HCT116 (cell line): Measurements from ENCODE around the gene EMP2. TPM values are rescaled to one million over a fixed set of nuclear protein-coding genes. Genes with fewer than 3 reads are reported as not detected.

Source experiments
- ATAC-seq: fragments of 200-7000 bp; cut with Tn5 transposase; 2 replicates; pipeline ENCODE4 v1.9.1; 2020; ENCODE audit warnings: mild to moderate bottlenecking, moderate library complexity
- BruUV-seq: library from RNA; stranded (reverse); fragments of 400-500 nt; replicated peaks from 2 replicates; lab custom pipeline; 2021; lab: Mats Ljungman, UMichigan
- CTCF ChIA-PET: fragments of 300-600 bp; sonication (Branson Sonifier 250); formaldehyde crosslinking; loops from one replicate; lab custom pipeline; 2021; ENCODE audit warnings: antibody characterized with exemption; lab: Charles Lee
- POLR2A ChIA-PET: fragments of 300-600, 350-600 bp; sonication (Branson Sonifier 250); formaldehyde crosslinking; loops from one replicate; lab custom pipeline; 2021; ENCODE audit warnings: antibody characterized with exemption; lab: Charles Lee
- RAD21 ChIA-PET, 2 experiments: fragments of 300-600 bp; sonication (Branson Sonifier 250); formaldehyde crosslinking; loops; one replicate each; lab custom pipeline; 2023; ENCODE audit warnings: low total read pairs in 2 of 2; ENCODE audit not compliant: uncharacterized antibody in 2 of 2, unreplicated experiment in 2 of 2, low non-redundant PET in 1 of 2; lab: Charles Lee
- DNase-seq: peaks from one replicate; pipeline ENCODE4 v3.0.0-alpha.2; 2010; ENCODE audit warnings: low read depth, low spot score
- H2AFZ ChIP-seq: fragments of 200-600 bp; shearing (Covaris generic), sonication (generic); 2 replicates; pipeline ENCODE4 v1.6.1; 2017; ENCODE audit warnings: low read depth, mixed run types, mixed read lengths, antibody characterized with exemption, low read length; ENCODE audit not compliant: poor library complexity, severe bottlenecking
- H3K27ac ChIP-seq: 2 replicates; pipeline ENCODE4 v1.5.1; 2012; ENCODE audit warnings: low read depth, low read length
- H3K27me3 ChIP-seq: fragments of 200-600 bp; sonication (generic); 2 replicates; pipeline ENCODE4 v1.6.1; 2016; ENCODE audit warnings: mixed run types, low read length, mixed read lengths; ENCODE audit not compliant: insufficient read depth
- H3K36me3 ChIP-seq, 2 experiments: fragments of 200-500 bp in 1 of 2; fragments of 200-600 bp in 1 of 2; sonication (Bioruptor generic) in 1 of 2; sonication (generic) in 1 of 2; 2 replicates each; pipeline versions ENCODE4 v1.5.1 to v1.6.1; 2014 to 2016; ENCODE audit warnings: low read length in 2 of 2, inconsistent platforms in 1 of 2, mixed read lengths in 1 of 2, mixed run types in 1 of 2; ENCODE audit not compliant: insufficient read depth in 2 of 2, control insufficient read depth in 1 of 2
- H3K4me1 ChIP-seq, 2 experiments: fragments of 200-600 bp in 1 of 2; sonication (generic) in 1 of 2; 2 replicates each; pipeline versions ENCODE4 v1.5.1 to v1.6.1; 2012 to 2017; ENCODE audit warnings: low read length in 2 of 2, inconsistent platforms in 1 of 2, mild to moderate bottlenecking in 1 of 2, mixed read lengths in 1 of 2, mixed run types in 1 of 2, moderate library complexity in 1 of 2; ENCODE audit not compliant: insufficient read depth in 2 of 2, control insufficient read depth in 1 of 2
- H3K4me2 ChIP-seq: fragments of 200-600 bp; sonication (generic); 2 replicates; pipeline ENCODE4 v1.6.1; 2017; ENCODE audit warnings: mixed run types, low read length, mixed read lengths
- H3K4me3 ChIP-seq, 2 experiments: fragments of 200-600 bp in 1 of 2; sonication (generic) in 1 of 2; replicated peaks in 1 of 2; 2 replicates each; pipeline ENCODE4 v1.5.1; 2011 to 2016; ENCODE audit warnings: low read length in 2 of 2, control low read depth in 1 of 2, low read depth in 1 of 2, mild to moderate bottlenecking in 1 of 2, mixed read lengths in 1 of 2, mixed run types in 1 of 2
- H3K79me2 ChIP-seq: fragments of 200-600 bp; sonication (generic); 2 replicates; pipeline ENCODE4 v1.6.1; 2017; ENCODE audit warnings: mild to moderate bottlenecking, mixed run types, low read length, moderate library complexity, mixed read lengths; ENCODE audit not compliant: insufficient read depth
- H3K9ac ChIP-seq: fragments of 200-600 bp; sonication (generic); 2 replicates; pipeline ENCODE4 v1.6.1; 2016; ENCODE audit warnings: low read length, mixed read lengths
- H3K9me2 ChIP-seq: fragments of 200-600 bp; sonication (generic), shearing (Covaris generic); 2 replicates; pipeline ENCODE4 v1.6.1; 2017; ENCODE audit warnings: mixed run types, mild to moderate bottlenecking, moderate library complexity; ENCODE audit not compliant: insufficient read depth
- H3K9me3 ChIP-seq, 2 experiments: fragments of 200-500 bp in 1 of 2; fragments of 200-600 bp in 1 of 2; sonication (Bioruptor generic) in 1 of 2; sonication (generic) in 1 of 2; 2 replicates each; pipeline ENCODE4 v1.6.1; 2014 to 2017; ENCODE audit warnings: low read length in 2 of 2, mixed read lengths in 2 of 2, inconsistent platforms in 1 of 2, low read depth in 1 of 2, mild to moderate bottlenecking in 1 of 2, mixed run types in 1 of 2, moderate library complexity in 1 of 2; ENCODE audit not compliant: control insufficient read depth in 1 of 2, insufficient read depth in 1 of 2
- H4K20me1 ChIP-seq: fragments of 200-600 bp; sonication (generic), shearing (Covaris generic); 2 replicates; pipeline ENCODE4 v1.6.1; 2017; ENCODE audit warnings: mixed run types, mild to moderate bottlenecking, moderate library complexity; ENCODE audit not compliant: insufficient read depth
- CBX3 ChIP-seq: IDR thresholded peaks from 2 replicates; pipeline ENCODE4 v1.6.1; 2012; ENCODE audit warnings: low read depth
- CEBPB ChIP-seq: IDR thresholded peaks from 2 replicates; pipeline ENCODE4 v1.6.1; 2012; ENCODE audit warnings: low read depth
- ELF1 ChIP-seq: IDR thresholded peaks from 2 replicates; pipeline ENCODE4 v1.6.1; 2012; ENCODE audit warnings: low read depth, borderline replicate concordance
- EZH2phosphoT487 ChIP-seq: fragments of 200-600 bp; IDR thresholded peaks from 2 replicates; pipeline ENCODE4 v1.6.1; 2018; ENCODE audit warnings: antibody characterized with exemption, borderline replicate concordance
- JUND ChIP-seq: IDR thresholded peaks from 2 replicates; pipeline ENCODE4 v1.6.1; 2012
- POLR2A ChIP-seq: IDR thresholded peaks from 2 replicates; pipeline ENCODE4 v1.7.0; 2011; ENCODE audit warnings: borderline replicate concordance; ENCODE audit not compliant: insufficient read depth, insufficient read length; ENCODE audit errors: extremely low read depth
- POLR2AphosphoS5 ChIP-seq: IDR thresholded peaks from 2 replicates; pipeline ENCODE4 v1.6.1; 2011; ENCODE audit warnings: mild to moderate bottlenecking, low read depth, low read length, moderate library complexity
- SIN3A ChIP-seq: IDR thresholded peaks from 2 replicates; pipeline ENCODE4 v1.6.1; 2012; ENCODE audit warnings: low read depth
- SRF ChIP-seq: IDR thresholded peaks from 2 replicates; pipeline ENCODE4 v1.6.1; 2012; ENCODE audit warnings: low read depth
- TCF7L2 ChIP-seq: IDR thresholded peaks from 2 replicates; pipeline ENCODE4 v1.7.0; 2011; ENCODE audit warnings: borderline replicate concordance, inconsistent platforms; ENCODE audit not compliant: insufficient read depth, insufficient read length; ENCODE audit errors: extremely low read depth
- YY1 ChIP-seq: IDR thresholded peaks from 2 replicates; pipeline ENCODE4 v1.6.1; 2011; ENCODE audit warnings: low read length, low read depth, moderate library complexity, mild to moderate bottlenecking; ENCODE audit not compliant: insufficient replicate concordance; ENCODE audit errors: extremely low read depth
- ZNF274 ChIP-seq: fragments of 200-500 bp; sonication (Bioruptor generic); IDR thresholded peaks from 2 replicates; pipeline ENCODE4 v1.6.1; 2014; ENCODE audit warnings: mild to moderate bottlenecking, low read depth, low read length, inconsistent platforms
- intact Hi-C: fragments of 100-400 bp; cut with micrococcal nuclease; formaldehyde crosslinking; loops from 2 replicates; pipeline ENCODE4 v1.10.0; 2022
- total RNA-seq: library from RNA; stranded (reverse); gene quantifications from one replicate; pipeline ENCODE4 v1.2.1, GENCODE V29; 2021; ENCODE audit not compliant: unreplicated experiment
- TF ChIP-seq, protein P1 (sequence below): IDR thresholded peaks from 2 replicates; pipeline ENCODE4 v1.6.1; 2011; ENCODE audit warnings: mild to moderate bottlenecking, low read length, moderate library complexity; ENCODE audit not compliant: insufficient replicate concordance; ENCODE audit errors: extremely low read depth
- TF ChIP-seq, protein P2 (sequence below), 3 experiments: fragments of 200-600 bp in 1 of 3; sonication (generic) in 1 of 3; IDR thresholded peaks in 2 of 3; conservative IDR thresholded peaks in 1 of 3; 2 replicates each; pipeline ENCODE4 v1.5.1; 2012 to 2017; ENCODE audit warnings: low read depth in 2 of 3, low read length in 2 of 3, antibody characterized with exemption in 1 of 3, borderline replicate concordance in 1 of 3, control low read depth in 1 of 3, mild to moderate bottlenecking in 1 of 3, mixed read lengths in 1 of 3, mixed run types in 1 of 3, moderate library complexity in 1 of 3; ENCODE audit not compliant: insufficient read depth in 1 of 3
- TF ChIP-seq, protein P3 (sequence below): IDR thresholded peaks from 2 replicates; pipeline ENCODE4 v1.6.1; 2012
- TF ChIP-seq, protein P4 (sequence below): IDR thresholded peaks from 2 replicates; pipeline ENCODE4 v1.6.1; 2012

EMP2 gene
- total RNA-seq, 1 experiment from 2014 or later: 32.6 TPM

DNA sequence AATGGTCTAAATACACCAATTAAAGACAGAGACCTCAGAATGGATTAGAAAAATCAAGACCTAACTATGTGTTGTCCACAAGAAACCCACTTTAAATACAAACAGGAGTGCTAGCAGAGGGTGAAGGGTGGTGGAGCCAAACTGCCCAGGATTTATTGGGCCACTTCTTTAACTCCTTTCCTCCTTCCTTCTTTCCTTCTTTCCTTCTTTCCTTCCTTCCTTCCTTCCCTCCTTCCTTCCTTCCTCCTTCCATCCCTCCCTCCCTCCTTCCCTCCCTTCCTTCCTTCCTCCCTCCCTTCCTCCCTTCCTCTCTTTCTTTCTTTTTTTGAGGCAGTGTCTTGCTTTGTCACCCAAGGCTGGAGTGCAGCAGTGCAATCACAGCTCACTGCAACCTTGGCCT, 34.3 kb upstream of the EMP2 start:
- ATAC-seq: no peak
- no peak overlapping the region for H2AFZ ChIP-seq
- H3K9ac ChIP-seq: no peak overlapping the region
- no peaks in the 10 kb centered on the region for H3K79me2 ChIP-seq
- ChIA-PET POLR2A (no interaction called here), CTCF (no interaction called here), RAD21 (no interaction called here)
- DNase-seq: no peak
- no peak overlapping the region for H3K4me2 ChIP-seq
- intact Hi-C loops: no loop called here
- no TSS peak for BruUV-seq
- H3K27me3 ChIP-seq: no peaks in the 10 kb centered on the region
- H3K4me1 ChIP-seq: peaks cover 11 to 17% of the 10 kb centered on the region in 2 experiments
- TF ChIP-seq POLR2A (no peak), CBX3 (no peak), POLR2AphosphoS5 (no peak), SIN3A (no peak), TCF7L2 (no peak), SRF (no peak), CEBPB (no peak), ELF1 (no peak), ZNF274 (no peak), EZH2phosphoT487 (no peak), JUND (no peak), YY1 (no peak)
- TF ChIP-seq, protein P1, sequence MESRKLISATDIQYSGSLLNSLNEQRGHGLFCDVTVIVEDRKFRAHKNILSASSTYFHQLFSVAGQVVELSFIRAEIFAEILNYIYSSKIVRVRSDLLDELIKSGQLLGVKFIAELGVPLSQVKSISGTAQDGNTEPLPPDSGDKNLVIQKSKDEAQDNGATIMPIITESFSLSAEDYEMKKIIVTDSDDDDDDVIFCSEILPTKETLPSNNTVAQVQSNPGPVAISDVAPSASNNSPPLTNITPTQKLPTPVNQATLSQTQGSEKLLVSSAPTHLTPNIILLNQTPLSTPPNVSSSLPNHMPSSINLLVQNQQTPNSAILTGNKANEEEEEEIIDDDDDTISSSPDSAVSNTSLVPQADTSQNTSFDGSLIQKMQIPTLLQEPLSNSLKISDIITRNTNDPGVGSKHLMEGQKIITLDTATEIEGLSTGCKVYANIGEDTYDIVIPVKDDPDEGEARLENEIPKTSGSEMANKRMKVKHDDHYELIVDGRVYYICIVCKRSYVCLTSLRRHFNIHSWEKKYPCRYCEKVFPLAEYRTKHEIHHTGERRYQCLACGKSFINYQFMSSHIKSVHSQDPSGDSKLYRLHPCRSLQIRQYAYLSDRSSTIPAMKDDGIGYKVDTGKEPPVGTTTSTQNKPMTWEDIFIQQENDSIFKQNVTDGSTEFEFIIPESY: no peak
- TF ChIP-seq, protein P2, sequence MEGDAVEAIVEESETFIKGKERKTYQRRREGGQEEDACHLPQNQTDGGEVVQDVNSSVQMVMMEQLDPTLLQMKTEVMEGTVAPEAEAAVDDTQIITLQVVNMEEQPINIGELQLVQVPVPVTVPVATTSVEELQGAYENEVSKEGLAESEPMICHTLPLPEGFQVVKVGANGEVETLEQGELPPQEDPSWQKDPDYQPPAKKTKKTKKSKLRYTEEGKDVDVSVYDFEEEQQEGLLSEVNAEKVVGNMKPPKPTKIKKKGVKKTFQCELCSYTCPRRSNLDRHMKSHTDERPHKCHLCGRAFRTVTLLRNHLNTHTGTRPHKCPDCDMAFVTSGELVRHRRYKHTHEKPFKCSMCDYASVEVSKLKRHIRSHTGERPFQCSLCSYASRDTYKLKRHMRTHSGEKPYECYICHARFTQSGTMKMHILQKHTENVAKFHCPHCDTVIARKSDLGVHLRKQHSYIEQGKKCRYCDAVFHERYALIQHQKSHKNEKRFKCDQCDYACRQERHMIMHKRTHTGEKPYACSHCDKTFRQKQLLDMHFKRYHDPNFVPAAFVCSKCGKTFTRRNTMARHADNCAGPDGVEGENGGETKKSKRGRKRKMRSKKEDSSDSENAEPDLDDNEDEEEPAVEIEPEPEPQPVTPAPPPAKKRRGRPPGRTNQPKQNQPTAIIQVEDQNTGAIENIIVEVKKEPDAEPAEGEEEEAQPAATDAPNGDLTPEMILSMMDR (IDR thresholded peaks at IDR 0.05 in 2 of 3, conservative IDR thresholded peaks at IDR 0.05 in 1 of 3; ENCODE audit: borderline replicate concordance in 1 of 3, insufficient read depth in 1 of 3, low read depth in 2 of 3, low read length in 2 of 3): no peak
- TF ChIP-seq, protein P3, sequence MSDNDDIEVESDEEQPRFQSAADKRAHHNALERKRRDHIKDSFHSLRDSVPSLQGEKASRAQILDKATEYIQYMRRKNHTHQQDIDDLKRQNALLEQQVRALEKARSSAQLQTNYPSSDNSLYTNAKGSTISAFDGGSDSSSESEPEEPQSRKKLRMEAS: no peak
- TF ChIP-seq, protein P4, sequence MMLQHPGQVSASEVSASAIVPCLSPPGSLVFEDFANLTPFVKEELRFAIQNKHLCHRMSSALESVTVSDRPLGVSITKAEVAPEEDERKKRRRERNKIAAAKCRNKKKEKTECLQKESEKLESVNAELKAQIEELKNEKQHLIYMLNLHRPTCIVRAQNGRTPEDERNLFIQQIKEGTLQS: no peak
- H3K9me3 ChIP-seq: no peaks in the 10 kb centered on the region
- H4K20me1 ChIP-seq: no peaks in the 10 kb centered on the region
- no peaks in the 10 kb centered on the region for H3K36me3 ChIP-seq
- H3K9me2 ChIP-seq: no peaks in the 10 kb centered on the region
- H3K27ac ChIP-seq: no peak overlapping the region
- H3K4me3 ChIP-seq: no peak overlapping the region
